Measurements from ENCODE around the gene ACSS1.

ACSS1 gene

GRCh38 chr20:25085756-25086495, 28.0 kb upstream of the ACSS1 start:
- TF ChIP-seq SIN3A (IDR thresholded peaks at IDR 0.05; ENCODE audit: borderline replicate concordance, insufficient read depth, low read length) (no peak), REST (IDR thresholded peaks at IDR 0.05; ENCODE audit: insufficient read depth in 1 of 2, low read depth in 2 of 2, low read length in 2 of 2) (no peak), POLR2AphosphoS5 (IDR thresholded peaks at IDR 0.05; ENCODE audit: low read depth, low read length) (no peak), FOXP2 (optimal IDR thresholded peaks at IDR 0.05; ENCODE audit: borderline replicate concordance, extremely low read depth, extremely low read length, insufficient read depth) (no peak), TAF1 (IDR thresholded peaks at IDR 0.05; ENCODE audit: borderline replicate concordance, insufficient read depth, low read length) (no peak)

- TF ChIP-seq POLR2AphosphoS5 (IDR thresholded peaks at IDR 0.05; ENCODE audit: low read depth, low read length): no peak
- TF ChIP-seq TAF1 (IDR thresholded peaks at IDR 0.05; ENCODE audit: borderline replicate concordance, insufficient read depth, low read length): no peak
- TF ChIP-seq FOXP2 (optimal IDR thresholded peaks at IDR 0.05; ENCODE audit: borderline replicate concordance, extremely low read depth, extremely low read length, insufficient read depth): no peak
- no peak for TF ChIP-seq SIN3A (IDR thresholded peaks at IDR 0.05; ENCODE audit: borderline replicate concordance, insufficient read depth, low read length)
- TF ChIP-seq REST (IDR thresholded peaks at IDR 0.05; ENCODE audit: insufficient read depth in 1 of 2, low read depth in 2 of 2, low read length in 2 of 2): no peak
These were observed 26.8 kb upstream of the ACSS1 start for GRCh38 chr20:25084626-25085187.

- no peak for TF ChIP-seq TAF1 (IDR thresholded peaks at IDR 0.05; ENCODE audit: borderline replicate concordance, insufficient read depth, low read length)
- TF ChIP-seq REST (IDR thresholded peaks at IDR 0.05; ENCODE audit: insufficient read depth in 1 of 2, low read depth in 2 of 2, low read length in 2 of 2): no peak
- no peak for TF ChIP-seq POLR2AphosphoS5 (IDR thresholded peaks at IDR 0.05; ENCODE audit: low read depth, low read length)
- TF ChIP-seq FOXP2 (optimal IDR thresholded peaks at IDR 0.05; ENCODE audit: borderline replicate concordance, extremely low read depth, extremely low read length, insufficient read depth): no peak
- no peak for TF ChIP-seq SIN3A (IDR thresholded peaks at IDR 0.05; ENCODE audit: borderline replicate concordance, insufficient read depth, low read length)
These were observed 26.1 kb upstream of the ACSS1 start for GRCh38 chr20:25083773-25084625.

GRCh38 chr20:25083141-25083772, 25.3 kb upstream of the ACSS1 start:
- TF ChIP-seq FOXP2 (optimal IDR thresholded peaks at IDR 0.05; ENCODE audit: borderline replicate concordance, extremely low read depth, extremely low read length, insufficient read depth) (no peak), REST (IDR thresholded peaks at IDR 0.05; ENCODE audit: insufficient read depth in 1 of 2, low read depth in 2 of 2, low read length in 2 of 2) (no peak), SIN3A (IDR thresholded peaks at IDR 0.05; ENCODE audit: borderline replicate concordance, insufficient read depth, low read length) (no peak), TAF1 (IDR thresholded peaks at IDR 0.05; ENCODE audit: borderline replicate concordance, insufficient read depth, low read length) (no peak), POLR2AphosphoS5 (IDR thresholded peaks at IDR 0.05; ENCODE audit: low read depth, low read length) (no peak)

Measured in PFSK-1 (cell line).